ENCODE measurements around the gene OR5K3.
"Not testable (repeated sequence)": the region's sequence is repeated elsewhere in the genome, so short reads cannot be mapped to it uniquely, and the experiment has no call there.

OR5K3 gene

GRCh38 chr3:98390366-98390765 is at the start of gene OR5K3:
Gene OR5K3 (plus strand): TSS chr3:98390666. CDS start chr3:98390666, 0 bp downstream.
- no peak for DNase-seq (ENCODE audit: low read depth)

- no peak for DNase-seq (ENCODE audit: low read depth)
Measured at GRCh38 chr3:98341758-98342157, 48.7 kb upstream of the OR5K3 start.

- no peak for DNase-seq (ENCODE audit: low read depth)
Measured at GRCh38 chr3:98343647-98344507, 46.6 kb upstream of the OR5K3 start.

DNA sequence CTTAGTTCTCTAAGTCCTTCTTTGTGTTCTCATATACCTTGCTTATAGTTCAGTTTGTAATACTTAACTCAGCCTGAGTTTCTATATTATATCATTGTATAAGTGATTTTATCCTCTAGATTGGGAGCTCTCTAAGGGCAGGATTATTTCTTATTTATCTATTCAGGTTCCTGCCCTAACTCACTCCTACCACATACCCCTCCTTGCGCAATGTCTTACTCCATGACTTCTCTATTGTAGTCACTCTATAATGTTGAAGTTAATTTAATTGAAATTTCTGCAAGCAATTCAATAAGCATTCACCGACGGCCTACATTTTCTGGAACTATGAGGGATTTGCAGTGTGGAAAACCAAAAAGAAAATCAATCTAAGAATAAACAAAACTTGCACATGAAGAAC is 40.4 kb upstream of the OR5K3 start:
- DNase-seq (ENCODE audit: low read depth) = no peak

- DNase-seq (ENCODE audit: low read depth) = no peak
Measured at GRCh38 chr3:98353554-98353953, 36.9 kb upstream of the OR5K3 start, which contains the start of gene OR5K4. Gene OR5K4 (plus strand): TSS chr3:98353854. CDS start chr3:98353854, 0 bp downstream.

GRCh38 chr3:98359250-98359649 is 31.2 kb upstream of the OR5K3 start:
- DNase-seq (ENCODE audit: low read depth) = no peak

DNA sequence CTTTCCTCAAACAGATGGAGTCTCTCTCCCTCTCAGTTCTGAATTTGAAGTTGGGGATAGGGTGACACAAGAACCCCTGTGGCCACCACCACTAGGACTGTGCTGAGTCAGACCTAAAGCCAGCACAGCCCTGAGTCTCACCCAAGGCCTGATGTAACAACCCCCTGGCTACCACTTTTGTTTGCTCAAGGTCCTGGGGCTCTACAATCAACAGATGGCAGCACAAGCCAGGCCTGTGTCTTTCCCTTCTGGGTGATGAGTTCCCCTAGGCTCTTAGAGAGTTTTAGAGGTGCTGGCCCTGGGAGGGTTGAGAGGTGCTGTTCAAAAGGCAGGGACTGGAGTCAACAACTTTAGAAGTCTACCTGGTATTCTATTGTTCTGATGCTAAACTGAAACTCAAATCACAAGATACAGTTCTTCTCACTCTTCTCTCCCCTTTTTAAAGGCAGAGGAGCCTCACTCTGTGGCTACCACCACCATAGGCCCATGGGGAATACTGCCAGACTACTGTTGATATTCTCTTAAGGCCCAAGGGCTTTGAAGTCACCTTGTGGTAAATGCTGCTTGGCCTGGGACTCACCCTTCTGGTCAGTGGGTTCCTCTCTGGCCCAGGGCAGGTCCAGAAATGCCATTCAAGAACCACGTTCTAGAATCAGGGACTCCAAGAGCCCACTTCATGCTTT is 30.3 kb upstream of the OR5K3 start:
- no peak for DNase-seq (ENCODE audit: low read depth)

- DNase-seq (ENCODE audit: low read depth) = no peak
Measured at GRCh38 chr3:98360681-98361080, 29.8 kb upstream of the OR5K3 start.

- DNase-seq (ENCODE audit: low read depth) = no peak
Measured at GRCh38 chr3:98361289-98361688, 29.2 kb upstream of the OR5K3 start.

- DNase-seq (ENCODE audit: low read depth) = no peak
Measured at GRCh38 chr3:98367464-98368246, 22.8 kb upstream of the OR5K3 start.

- no peak for DNase-seq (ENCODE audit: low read depth)
Measured at GRCh38 chr3:98371186-98371585, 19.3 kb upstream of the OR5K3 start.

- no peak for DNase-seq (ENCODE audit: low read depth)
Measured at GRCh38 chr3:98371853-98372252, 18.6 kb upstream of the OR5K3 start.

DNA sequence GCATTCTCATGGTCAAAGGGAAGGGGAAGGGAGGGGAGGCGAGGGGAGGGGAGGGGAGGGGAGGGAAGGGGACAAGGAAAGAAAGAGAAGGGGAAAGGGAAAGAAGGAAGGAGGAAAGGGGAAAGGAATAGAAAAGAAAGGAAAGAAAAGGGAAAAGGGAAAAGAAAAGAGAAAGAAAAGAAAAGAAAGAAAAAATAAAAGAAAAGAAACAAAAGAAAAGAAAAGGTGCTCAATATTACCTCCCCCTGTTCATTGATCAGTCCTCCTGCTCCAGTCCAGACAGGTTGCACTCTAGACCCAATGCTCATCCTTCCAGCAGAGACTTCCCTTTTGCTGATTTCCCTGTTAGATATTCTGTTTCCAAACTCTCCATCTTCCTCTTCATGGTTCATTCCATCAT is 18.0 kb upstream of the OR5K3 start:
- DNase-seq (ENCODE audit: low read depth) = no peak

DNA sequence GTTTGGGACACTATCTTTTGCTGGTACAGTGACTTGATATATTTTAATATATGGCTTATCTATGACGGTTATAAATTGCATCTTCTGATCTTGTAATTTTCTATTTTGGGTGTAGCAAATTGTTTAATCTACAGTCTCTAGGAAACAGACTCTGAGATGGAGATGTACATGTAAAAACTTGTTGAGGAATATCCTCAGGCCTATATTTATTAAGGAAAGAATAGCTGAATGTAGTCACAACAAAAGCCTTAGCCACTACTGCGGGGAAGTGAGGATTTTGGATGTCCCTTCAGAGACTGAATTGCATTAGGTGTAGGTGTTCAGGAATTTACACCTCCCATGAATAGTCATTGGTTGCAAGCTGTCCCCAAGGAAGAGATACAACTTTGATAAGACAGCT is 13.8 kb upstream of the OR5K3 start:
- no peak for DNase-seq (ENCODE audit: low read depth)

GRCh38 chr3:98388147-98388546 is 2.3 kb upstream of the OR5K3 start:
- DNase-seq (ENCODE audit: low read depth) = no peak

DNA sequence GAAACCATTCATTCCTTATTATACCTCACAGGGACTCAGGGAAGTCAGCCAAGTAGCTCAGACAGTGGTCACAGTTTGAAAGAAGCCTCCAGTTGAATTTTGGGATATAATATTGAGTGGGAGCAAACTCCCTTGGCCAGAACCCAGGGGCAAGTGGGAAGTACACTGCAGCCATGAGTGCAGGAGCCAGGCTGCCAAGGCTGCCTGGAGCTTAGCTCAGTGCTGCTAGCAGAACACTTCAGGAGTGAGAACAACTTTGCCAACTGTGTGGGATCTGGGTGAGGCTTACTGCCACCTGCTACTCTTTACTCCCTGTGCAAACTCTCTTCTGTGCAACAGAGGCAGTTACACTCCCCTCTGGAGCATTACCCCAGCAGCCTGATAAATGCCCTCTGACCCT is 4.6 kb downstream of the OR5K3 start:
- no peak for DNase-seq (ENCODE audit: low read depth)

GRCh38 chr3:98396482-98396881 is 6.0 kb downstream of the OR5K3 start:
- not testable (repeated sequence) for DNase-seq (ENCODE audit: low read depth)

- DNase-seq (ENCODE audit: low read depth) = no peak
Measured at GRCh38 chr3:98398513-98398912, 8.0 kb downstream of the OR5K3 start.

- DNase-seq (ENCODE audit: low read depth) = no peak
Measured at GRCh38 chr3:98402507-98402906, 12.0 kb downstream of the OR5K3 start.

- no peak for DNase-seq (ENCODE audit: low read depth)
Measured at GRCh38 chr3:98404010-98404409, 13.5 kb downstream of the OR5K3 start.

GRCh38 chr3:98406034-98406433 is 15.6 kb downstream of the OR5K3 start:
- DNase-seq (ENCODE audit: low read depth) = no peak

GRCh38 chr3:98432575-98432974 is 42.1 kb downstream of the OR5K3 start:
- no peak for DNase-seq (ENCODE audit: low read depth)

DNA sequence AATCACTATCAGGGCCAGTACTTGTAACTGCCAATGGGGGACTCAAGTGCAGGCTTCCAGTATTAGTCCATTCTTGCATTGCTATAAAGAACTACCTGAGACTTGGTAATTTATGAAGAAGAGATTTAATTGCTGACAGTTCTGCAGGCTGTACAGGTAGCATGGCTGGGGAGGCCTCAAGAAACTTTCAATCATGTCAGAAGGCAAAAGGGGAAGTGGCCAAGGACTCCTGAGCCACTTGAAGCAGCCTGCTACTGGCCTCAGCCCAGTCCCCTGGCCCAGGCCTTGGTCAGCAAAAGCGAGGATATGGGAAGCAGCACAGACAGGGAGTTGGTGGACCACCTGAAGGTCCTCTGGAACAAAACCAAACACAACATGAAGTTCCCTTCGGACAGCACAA is 43.3 kb downstream of the OR5K3 start:
- no peak for DNase-seq (ENCODE audit: low read depth)
